ENCODE measurements around the gene MANEA. TPM values are rescaled to one million over a fixed set of nuclear protein-coding genes. Genes with fewer than 3 reads are reported as not detected.

The MANEA gene
- total and polyA plus RNA-seq, 2 donors (not counting 3 experiments of a cell fraction or from before 2014, with no cell fraction given): 5.2 to 18.5 TPM

DNA sequence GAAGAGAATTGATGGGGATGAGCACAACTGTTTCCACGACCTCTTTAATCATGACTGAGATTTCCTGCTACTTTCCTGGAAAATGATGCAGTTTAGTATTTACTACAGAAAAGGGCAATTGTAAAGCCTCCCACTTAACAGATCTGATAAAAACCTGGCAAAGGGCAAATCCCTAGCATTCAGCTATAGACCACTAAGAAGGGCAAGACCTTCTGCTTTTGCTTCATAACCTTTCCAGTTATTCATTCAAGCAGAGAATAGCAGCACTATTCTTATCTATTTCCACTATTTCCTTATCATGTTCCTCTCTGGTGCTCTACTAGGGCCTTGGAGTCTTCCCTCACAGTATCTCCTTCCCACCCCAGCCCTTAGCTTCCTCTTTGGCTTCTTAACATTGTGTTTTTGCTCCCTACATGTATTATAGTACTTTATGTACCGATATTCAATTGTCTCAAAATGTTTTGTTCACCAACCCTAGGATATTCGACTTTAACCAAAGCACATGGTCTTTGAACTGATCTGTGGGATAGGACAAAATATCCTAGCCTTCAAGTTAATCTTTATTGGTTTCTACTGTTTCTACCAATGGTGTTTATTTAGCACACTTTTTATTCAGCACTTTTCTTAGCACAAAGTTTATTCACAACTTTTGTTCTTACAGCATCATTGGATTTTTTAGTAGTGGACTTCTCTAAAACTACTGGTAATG, 32.7 kb upstream of the MANEA start:
- Histone ChIP-seq H3K4me2 (ENCODE audit: insufficient read depth, low read length) (no peak overlapping the region), H2AFZ (ENCODE audit: low read depth, low read length) (no peak overlapping the region), H3K36me3 (ENCODE audit: control insufficient read depth in 2 of 2, extremely low read depth in 1 of 2, insufficient read depth in 2 of 2, low read length in 2 of 2) (no peaks in the 10 kb centered on the region), H3K27ac (ENCODE audit: insufficient read depth, low read depth, low read length) (no peak overlapping the region), H3K9ac (replicated peaks; ENCODE audit: extremely low read depth, insufficient read depth, low read length) (no peak overlapping the region), H3K9me3 (replicated peaks; ENCODE audit: control insufficient read depth, insufficient read depth, low read length) (no peaks in the 10 kb centered on the region), H3K79me2 (ENCODE audit: control insufficient read depth, insufficient read depth, low read length) (no peaks in the 10 kb centered on the region), H4K20me1 (replicated peaks; ENCODE audit: control insufficient read depth, extremely low read depth, insufficient read depth, low read length) (no peaks in the 10 kb centered on the region), H3K4me3 (replicated peaks in 1 of 3; ENCODE audit: insufficient read depth in 1 of 3, low read depth in 1 of 3, low read length in 3 of 3) (no peak overlapping the region), H3K9me1 (replicated peaks; ENCODE audit: control insufficient read depth, extremely low read depth, insufficient read depth, low read length) (no peaks in the 10 kb centered on the region), H3K27me3 (ENCODE audit: control insufficient read depth in 2 of 2, insufficient read depth in 2 of 2, low read length in 2 of 2) (no peaks in the 10 kb centered on the region), H3K4me1 (ENCODE audit: control insufficient read depth, extremely low read depth, insufficient read depth, low read length) (no peaks in the 10 kb centered on the region)
- dilution Hi-C loops (cut with MboI; ENCODE audit: extremely low pct_ligation_motif_present, low sequenced_read_pairs): no loop called here
- CTCF ChIA-PET: no interaction called here
- no TSS peak for BruUV-seq (replicated peaks)
- intact Hi-C loops (cut with micrococcal nuclease): no loop called here
- no peak for FAIRE-seq
- no peak for DNase-seq (ENCODE audit: low read depth, low spot score)
- TF ChIP-seq GATA2 (IDR thresholded peaks at IDR 0.05; ENCODE audit: insufficient read depth, insufficient read length, low read depth, low read length) (no peak), POLR2AphosphoS5 (IDR thresholded peaks at IDR 0.05; ENCODE audit: insufficient read depth, low read depth, low read length) (no peak), FOS (IDR thresholded peaks at IDR 0.05; ENCODE audit: borderline replicate concordance, insufficient read depth, low read length) (no peak), MYC (IDR thresholded peaks at IDR 0.05; ENCODE audit: low read depth, low read length) (no peak), POLR2A (IDR thresholded peaks at IDR 0.05; ENCODE audit: low read depth, low read length) (no peak), JUN (IDR thresholded peaks at IDR 0.05; ENCODE audit: borderline replicate concordance, insufficient read depth, insufficient read length, low read depth) (no peak), EZH2 (IDR thresholded peaks at IDR 0.05; ENCODE audit: borderline replicate concordance, low read depth, low read length, severe bottlenecking) (no peak)
- TF ChIP-seq, protein P1, sequence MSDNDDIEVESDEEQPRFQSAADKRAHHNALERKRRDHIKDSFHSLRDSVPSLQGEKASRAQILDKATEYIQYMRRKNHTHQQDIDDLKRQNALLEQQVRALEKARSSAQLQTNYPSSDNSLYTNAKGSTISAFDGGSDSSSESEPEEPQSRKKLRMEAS (IDR thresholded peaks at IDR 0.05; ENCODE audit: insufficient read depth, insufficient read length): no peak
- TF ChIP-seq, protein P2, sequence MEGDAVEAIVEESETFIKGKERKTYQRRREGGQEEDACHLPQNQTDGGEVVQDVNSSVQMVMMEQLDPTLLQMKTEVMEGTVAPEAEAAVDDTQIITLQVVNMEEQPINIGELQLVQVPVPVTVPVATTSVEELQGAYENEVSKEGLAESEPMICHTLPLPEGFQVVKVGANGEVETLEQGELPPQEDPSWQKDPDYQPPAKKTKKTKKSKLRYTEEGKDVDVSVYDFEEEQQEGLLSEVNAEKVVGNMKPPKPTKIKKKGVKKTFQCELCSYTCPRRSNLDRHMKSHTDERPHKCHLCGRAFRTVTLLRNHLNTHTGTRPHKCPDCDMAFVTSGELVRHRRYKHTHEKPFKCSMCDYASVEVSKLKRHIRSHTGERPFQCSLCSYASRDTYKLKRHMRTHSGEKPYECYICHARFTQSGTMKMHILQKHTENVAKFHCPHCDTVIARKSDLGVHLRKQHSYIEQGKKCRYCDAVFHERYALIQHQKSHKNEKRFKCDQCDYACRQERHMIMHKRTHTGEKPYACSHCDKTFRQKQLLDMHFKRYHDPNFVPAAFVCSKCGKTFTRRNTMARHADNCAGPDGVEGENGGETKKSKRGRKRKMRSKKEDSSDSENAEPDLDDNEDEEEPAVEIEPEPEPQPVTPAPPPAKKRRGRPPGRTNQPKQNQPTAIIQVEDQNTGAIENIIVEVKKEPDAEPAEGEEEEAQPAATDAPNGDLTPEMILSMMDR (IDR thresholded peaks at IDR 0.05; ENCODE audit: extremely low read depth in 1 of 2, insufficient read depth in 1 of 2, low read depth in 1 of 2, low read length in 2 of 2): no peak
- POLR2A ChIA-PET: no interaction called here

Measured in endothelial cell of umbilical vein (primary cell).